Neural progenitor cell (in vitro differentiated cells): ENCODE data around the gene FGFBP2.

Experiments
- CTCF ChIP-seq: fragments of 200-600 bp; sonication (generic); IDR thresholded peaks from 2 replicates; pipeline ENCODE4 v1.5.1; 2017; ENCODE audit warnings: antibody characterized with exemption, mild to moderate bottlenecking
- EZH2 ChIP-seq: fragments of 200-600 bp; sonication (generic); IDR thresholded peaks from 2 replicates; pipeline ENCODE4 v1.6.1; 2017; ENCODE audit warnings: antibody characterized with exemption, mild to moderate bottlenecking, moderate library complexity
- EZH2phosphoT487 ChIP-seq: fragments of 200-600 bp; sonication (generic); IDR thresholded peaks from 2 replicates; pipeline ENCODE4 v1.6.1; 2017; ENCODE audit warnings: antibody characterized with exemption

DNA sequence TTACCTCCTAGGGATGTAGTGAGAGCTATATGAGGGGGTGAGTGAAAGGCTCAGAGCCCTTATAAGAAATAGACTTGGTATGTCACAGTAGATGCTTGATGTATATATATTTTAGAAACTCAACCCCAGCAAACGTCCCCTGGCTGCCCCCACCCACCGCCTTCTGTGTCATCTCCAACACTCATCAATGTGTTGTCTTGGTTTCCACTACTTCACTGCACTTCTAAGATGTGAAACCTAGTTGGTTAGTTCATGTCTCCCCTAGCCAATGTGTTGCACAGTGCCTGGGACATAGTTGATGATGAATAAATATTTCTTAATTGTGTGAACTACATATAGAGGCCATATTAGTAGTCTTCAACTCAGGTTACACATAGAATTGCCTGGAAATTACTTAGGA, 4.4 kb downstream of the FGFBP2 start:
- TF ChIP-seq CTCF (no peak), EZH2 (no peak), EZH2phosphoT487 (no peak)
